ENCODE data around the gene NCKAP5.

DNA sequence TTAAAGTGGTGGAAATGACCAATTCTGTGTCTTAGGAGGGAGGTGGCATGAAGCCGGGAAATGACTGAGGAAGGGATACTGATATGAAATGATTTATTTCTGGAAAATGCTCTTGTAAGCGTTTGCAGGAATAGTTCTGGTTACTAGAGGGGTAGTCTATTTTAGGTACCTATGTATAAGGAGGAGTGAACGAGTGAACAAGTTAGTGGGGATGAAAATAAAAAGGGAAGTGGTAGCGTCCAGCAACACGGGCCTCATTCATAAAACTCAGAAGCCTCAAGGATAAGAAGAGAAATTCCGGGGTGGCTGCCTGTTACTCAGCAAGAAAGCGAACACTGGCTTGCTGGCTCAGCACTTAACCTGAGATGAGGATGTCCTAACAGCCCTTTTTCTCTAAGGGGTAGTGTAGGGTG, 303.3 kb downstream of the NCKAP5 start:
- TF ChIP-seq, protein P1, sequence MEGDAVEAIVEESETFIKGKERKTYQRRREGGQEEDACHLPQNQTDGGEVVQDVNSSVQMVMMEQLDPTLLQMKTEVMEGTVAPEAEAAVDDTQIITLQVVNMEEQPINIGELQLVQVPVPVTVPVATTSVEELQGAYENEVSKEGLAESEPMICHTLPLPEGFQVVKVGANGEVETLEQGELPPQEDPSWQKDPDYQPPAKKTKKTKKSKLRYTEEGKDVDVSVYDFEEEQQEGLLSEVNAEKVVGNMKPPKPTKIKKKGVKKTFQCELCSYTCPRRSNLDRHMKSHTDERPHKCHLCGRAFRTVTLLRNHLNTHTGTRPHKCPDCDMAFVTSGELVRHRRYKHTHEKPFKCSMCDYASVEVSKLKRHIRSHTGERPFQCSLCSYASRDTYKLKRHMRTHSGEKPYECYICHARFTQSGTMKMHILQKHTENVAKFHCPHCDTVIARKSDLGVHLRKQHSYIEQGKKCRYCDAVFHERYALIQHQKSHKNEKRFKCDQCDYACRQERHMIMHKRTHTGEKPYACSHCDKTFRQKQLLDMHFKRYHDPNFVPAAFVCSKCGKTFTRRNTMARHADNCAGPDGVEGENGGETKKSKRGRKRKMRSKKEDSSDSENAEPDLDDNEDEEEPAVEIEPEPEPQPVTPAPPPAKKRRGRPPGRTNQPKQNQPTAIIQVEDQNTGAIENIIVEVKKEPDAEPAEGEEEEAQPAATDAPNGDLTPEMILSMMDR (IDR thresholded peaks at IDR 0.05) = no peak
- TF ChIP-seq POLR2A (IDR thresholded peaks at IDR 0.05) (no peak), POLR2AphosphoS5 (IDR thresholded peaks at IDR 0.05) (no peak)

Data from prostate gland (tissue), 2 donors.